ENCODE results near the gene PDE10A.

Gene PDE10A

DNA sequence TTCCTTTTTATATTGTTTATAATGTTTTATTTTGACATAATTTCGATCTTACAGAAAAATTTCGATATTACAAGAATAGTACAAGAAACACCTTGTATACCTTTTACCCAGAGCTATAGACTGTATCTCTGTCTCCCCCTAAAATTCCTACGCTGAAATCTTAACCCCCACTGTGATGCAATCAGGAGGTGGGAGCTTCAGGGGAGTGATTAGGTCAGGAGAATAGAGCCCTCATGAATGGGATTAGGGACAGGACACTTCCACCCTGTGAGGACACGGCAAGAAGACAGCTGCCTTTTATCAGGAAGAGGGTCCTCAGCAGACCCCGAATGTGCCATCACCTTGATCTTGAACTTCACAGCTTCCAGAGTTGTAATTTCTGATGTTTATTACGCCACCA is 204.9 kb downstream of the PDE10A start:
- no peak for DNase-seq

DNA sequence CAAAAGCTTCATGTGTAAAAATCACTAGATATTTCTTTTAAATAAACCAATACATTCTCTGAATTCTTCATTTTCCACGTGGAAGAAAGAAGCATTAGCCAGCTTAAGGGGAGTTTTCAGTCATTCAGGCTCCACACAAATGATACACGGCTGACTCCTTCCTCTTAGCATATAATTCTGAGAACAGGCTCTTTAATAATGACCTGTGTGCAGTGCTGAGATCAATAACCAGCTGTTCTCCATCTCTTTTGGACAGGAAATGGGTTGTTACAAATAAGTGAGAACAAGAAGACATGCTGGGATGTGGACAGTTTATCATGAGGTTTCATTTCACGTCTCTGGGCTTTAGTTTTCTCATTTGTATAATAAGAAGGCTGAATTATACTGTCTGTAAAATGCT is 206.8 kb downstream of the PDE10A start:
- DNase-seq, result no peak

GRCh38 chr6:165455488-165455887 is 207.6 kb downstream of the PDE10A start:
- DNase-seq, result no peak

GRCh38 chr6:165453395-165453794 is 209.6 kb downstream of the PDE10A start:
- no peak for DNase-seq

- DNase-seq, result no peak
These were observed 211.2 kb downstream of the PDE10A start for GRCh38 chr6:165451838-165452237.

DNA sequence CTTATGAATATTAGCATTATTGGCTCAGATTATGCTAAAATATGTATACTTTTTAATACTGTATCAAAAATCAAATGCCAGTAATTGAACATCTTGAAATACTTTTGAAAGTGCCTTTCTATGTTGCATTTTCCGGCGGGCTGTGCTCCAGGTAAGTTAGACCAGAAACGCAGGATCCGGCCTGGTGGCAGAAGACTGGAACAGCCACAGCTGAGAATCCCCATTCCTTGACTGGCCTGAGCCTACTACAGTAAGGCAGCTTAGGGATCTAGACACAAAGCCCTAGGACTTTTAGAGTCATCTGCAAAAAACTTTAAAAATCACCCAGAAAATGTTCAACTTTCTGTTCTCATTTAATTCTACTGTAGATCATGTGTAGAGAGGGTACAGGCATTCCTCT is 214.8 kb downstream of the PDE10A start:
- no peak for DNase-seq

- no peak for DNase-seq
These were observed 215.9 kb downstream of the PDE10A start for GRCh38 chr6:165447141-165447540.

DNA sequence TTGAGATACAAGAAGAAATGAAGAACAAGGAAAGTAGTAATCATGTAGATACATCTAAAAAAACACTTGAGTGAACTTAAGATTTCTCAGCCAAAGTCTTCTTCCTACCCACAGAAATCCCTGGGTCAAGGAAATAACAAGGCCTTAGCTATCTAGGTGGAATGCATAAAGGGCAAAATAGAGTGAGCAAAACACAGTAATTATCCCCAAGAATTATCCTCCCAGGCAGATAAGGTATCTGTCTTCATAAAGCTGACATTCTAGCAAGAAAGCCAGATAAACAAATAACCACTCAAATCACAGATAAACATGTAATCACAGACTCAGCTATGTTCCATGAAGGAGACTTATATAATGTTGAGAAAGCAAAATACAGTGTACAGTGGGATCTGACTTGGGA is 216.7 kb downstream of the PDE10A start:
- no peak for DNase-seq

GRCh38 chr6:165443462-165443861 is 219.6 kb downstream of the PDE10A start:
- DNase-seq, result no peak

GRCh38 chr6:165441181-165441580 is 221.9 kb downstream of the PDE10A start:
- no peak for DNase-seq

DNA sequence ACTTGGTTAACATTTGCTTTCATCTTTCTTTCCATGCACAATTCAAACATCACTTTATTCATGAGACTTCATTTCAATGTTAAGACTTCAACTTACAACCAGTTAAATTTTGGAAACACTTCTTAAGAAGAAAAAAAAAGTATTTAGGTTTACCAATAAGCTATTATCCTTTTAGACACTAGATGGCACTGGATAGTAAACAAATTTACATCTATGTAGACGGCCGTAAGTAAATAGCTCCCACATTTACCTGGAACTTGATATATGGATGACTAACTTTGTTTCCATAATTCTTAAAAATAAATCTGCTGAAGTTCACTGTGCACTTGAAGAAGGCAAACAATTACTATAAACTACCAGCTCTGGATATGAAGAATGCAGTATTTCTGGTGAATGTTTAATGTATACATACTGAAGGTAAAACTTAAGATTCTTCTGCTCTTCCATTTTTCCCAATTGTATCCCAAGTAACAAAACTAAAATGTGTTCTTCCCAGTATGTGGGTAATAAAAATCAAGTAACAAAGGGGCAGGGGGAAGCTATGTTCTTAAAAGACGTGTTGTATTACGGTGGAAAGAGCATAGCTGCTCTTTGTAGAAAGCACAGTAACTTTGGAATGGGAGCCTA is 223.0 kb downstream of the PDE10A start:
- DNase-seq, result no peak

DNA sequence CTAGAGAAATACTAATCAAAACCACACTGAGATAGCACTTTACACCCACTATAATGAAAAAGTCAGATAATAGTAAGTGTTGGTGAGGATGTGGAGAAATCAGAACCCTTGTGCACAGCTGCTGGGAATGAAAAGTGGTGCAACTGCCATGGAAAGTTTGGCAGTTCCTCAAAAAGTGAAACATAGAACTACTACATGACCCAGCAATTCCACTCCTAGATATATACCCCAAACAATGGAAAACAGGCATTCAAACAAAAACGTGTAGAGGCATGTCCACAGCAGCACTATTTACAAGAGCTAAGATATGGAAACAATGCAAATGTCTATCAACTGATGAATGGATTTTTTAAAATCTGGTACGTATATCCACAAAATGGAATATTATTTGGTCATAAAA is 236.1 kb downstream of the PDE10A start:
- DNase-seq, result no peak

- no peak for DNase-seq
These were observed 240.8 kb downstream of the PDE10A start for GRCh38 chr6:165422192-165422591.

- DNase-seq, result no peak
These were observed 245.7 kb downstream of the PDE10A start for GRCh38 chr6:165417278-165417865.

GRCh38 chr6:165404697-165405096 is 258.3 kb downstream of the PDE10A start:
- DNase-seq, result no peak

DNA sequence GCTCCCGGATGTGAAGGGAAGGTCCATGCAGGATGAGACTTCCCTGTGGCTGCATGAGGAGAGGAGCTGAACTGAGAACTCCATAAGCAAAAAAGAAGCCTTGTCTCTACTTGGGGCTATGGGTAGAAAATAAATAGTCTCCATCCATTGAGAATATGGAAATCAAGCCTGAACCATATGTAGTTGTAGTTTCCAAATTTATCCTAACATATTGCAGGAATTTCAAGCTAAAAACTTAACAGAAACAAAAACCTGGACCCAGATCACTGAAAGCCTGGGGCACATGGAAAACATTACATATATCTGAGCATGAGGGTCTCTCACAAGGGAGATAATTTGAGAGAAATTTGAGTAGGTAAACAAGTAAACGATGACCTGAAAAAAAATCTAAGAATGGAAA is 258.7 kb downstream of the PDE10A start:
- no peak for DNase-seq

- DNase-seq, result no peak
These were observed 259.9 kb downstream of the PDE10A start for GRCh38 chr6:165403006-165403595.

DNA sequence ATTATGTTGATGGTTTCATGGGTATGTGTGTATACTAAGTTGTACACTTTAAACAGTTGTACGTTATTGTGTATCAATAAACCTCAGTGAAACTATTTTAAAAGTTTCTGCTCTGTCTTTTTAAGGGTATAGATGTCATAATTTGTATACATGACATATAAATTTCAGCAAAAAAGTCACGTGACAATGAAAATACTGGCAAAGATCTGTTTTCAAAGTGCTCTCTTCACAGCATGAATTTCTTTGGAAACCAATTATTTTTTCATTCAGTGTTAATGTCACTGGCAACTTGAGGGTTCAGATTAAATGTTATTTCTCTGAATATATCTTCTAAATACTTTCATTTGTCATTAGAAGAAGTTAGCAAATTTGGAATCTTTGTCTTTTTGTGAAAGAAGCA is 261.9 kb downstream of the PDE10A start:
- DNase-seq, result no peak

DNA sequence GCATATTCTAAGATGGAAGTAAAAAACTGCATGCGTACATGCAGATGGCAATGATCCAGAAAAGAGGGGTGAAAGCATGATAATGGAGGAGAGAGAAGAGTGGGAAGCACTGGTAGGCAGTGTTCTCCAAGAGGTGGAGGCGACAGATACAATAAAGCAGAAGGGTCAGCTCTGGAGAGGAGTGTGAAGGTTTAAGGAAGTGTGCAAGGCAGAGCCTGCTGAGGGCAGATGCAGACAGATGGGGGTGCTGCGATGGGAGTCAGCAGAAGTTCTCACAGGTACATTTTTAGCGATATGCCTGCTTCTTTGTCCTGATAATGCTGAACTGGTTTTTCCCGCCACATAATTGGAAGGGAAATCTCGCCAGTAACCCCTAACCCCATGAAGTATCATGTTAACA is 272.6 kb downstream of the PDE10A start:
- DNase-seq, result no peak

- DNase-seq, result no peak
These were observed 273.5 kb downstream of the PDE10A start for GRCh38 chr6:165389534-165389933.

- no peak for DNase-seq
These were observed 279.7 kb downstream of the PDE10A start for GRCh38 chr6:165383323-165383722.

DNA sequence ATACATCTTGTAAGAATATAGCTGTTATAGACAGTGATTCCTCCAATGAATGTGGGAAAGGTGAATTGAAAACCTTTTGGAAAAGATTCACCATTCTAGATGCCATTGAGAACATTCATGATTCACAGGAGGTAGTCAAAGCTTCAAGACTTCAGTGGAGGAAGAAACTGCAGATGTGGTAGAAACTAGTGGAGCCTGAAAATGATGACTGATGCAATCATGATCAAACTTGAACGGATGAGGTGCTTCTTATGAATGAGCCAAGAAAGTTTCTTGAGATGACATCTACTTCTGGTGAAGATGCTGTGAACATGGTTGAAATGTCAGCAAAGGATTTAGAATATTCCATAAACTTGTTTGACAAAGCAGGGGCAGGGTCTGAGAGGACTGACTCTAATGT is 286.9 kb downstream of the PDE10A start:
- no peak for DNase-seq

- no peak for DNase-seq
These were observed 297.7 kb downstream of the PDE10A start for GRCh38 chr6:165365371-165365770.

GRCh38 chr6:165345700-165346099 is 317.3 kb downstream of the PDE10A start:
- no peak for DNase-seq

DNA sequence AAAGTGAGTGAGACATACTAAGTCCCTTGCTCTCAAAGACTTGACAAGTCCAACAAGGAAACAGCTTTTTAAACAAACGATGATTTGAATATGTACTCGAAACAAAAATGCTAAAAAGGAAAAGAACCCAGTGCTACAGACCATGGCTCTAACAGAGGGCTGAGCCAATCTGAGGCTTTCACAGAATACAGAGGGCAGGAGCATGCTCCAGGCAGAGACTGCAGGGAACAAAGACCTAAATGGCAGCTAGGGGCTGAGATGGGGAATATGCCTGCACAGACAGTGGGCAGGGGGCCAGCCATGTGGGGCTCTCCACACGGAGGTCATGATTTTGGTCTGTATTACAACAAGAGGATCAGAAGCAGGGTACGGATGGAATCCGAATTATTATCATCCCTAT is 322.5 kb downstream of the PDE10A start:
- DNase-seq, result no peak
